Ishikawa (cell line): Measurements from ENCODE around the gene PPP3CB.

Experiments used
- CEBPB ChIP-seq: IDR thresholded peaks from 2 replicates; pipeline ENCODE4 v1.6.1; 2012
- CREB1 ChIP-seq: IDR thresholded peaks from 2 replicates; pipeline ENCODE4 v1.6.1; 2012; ENCODE audit warnings: low read depth
- EGR1 ChIP-seq: IDR thresholded peaks from 2 replicates; pipeline ENCODE4 v1.6.1; 2012
- EP300 ChIP-seq: IDR thresholded peaks from 2 replicates; pipeline ENCODE4 v1.6.1; 2012; ENCODE audit warnings: borderline replicate concordance
- FOXM1 ChIP-seq: IDR thresholded peaks from 2 replicates; pipeline ENCODE4 v1.6.1; 2012; ENCODE audit warnings: low read depth, borderline replicate concordance
- MAX ChIP-seq: IDR thresholded peaks from 2 replicates; pipeline ENCODE4 v1.6.1; 2012
- NFIC ChIP-seq: IDR thresholded peaks from 2 replicates; pipeline ENCODE4 v1.6.1; 2012
- RAD21 ChIP-seq: IDR thresholded peaks from 2 replicates; pipeline ENCODE4 v1.6.1; 2012; ENCODE audit warnings: low read depth
- TAF1 ChIP-seq: IDR thresholded peaks from 2 replicates; pipeline ENCODE4 v1.6.1; 2012; ENCODE audit warnings: low read depth, mild to moderate bottlenecking
- TCF12 ChIP-seq: IDR thresholded peaks from 2 replicates; pipeline ENCODE4 v1.6.1; 2012; ENCODE audit warnings: low read depth
- TEAD4 ChIP-seq: IDR thresholded peaks from 2 replicates; pipeline ENCODE4 v1.6.1; 2012
- USF1 ChIP-seq: IDR thresholded peaks from 2 replicates; pipeline ENCODE4 v1.6.1; 2012
- YY1 ChIP-seq: IDR thresholded peaks from 2 replicates; pipeline ENCODE4 v1.6.1; 2012; ENCODE audit warnings: low read depth
- ZBTB7A ChIP-seq: IDR thresholded peaks from 2 replicates; pipeline ENCODE4 v1.6.1; 2012; ENCODE audit warnings: low read depth
- TF ChIP-seq, protein P1 (sequence below): IDR thresholded peaks from 2 replicates; pipeline ENCODE4 v1.6.1; 2012; ENCODE audit warnings: low read depth, mild to moderate bottlenecking

PPP3CB gene

DNA sequence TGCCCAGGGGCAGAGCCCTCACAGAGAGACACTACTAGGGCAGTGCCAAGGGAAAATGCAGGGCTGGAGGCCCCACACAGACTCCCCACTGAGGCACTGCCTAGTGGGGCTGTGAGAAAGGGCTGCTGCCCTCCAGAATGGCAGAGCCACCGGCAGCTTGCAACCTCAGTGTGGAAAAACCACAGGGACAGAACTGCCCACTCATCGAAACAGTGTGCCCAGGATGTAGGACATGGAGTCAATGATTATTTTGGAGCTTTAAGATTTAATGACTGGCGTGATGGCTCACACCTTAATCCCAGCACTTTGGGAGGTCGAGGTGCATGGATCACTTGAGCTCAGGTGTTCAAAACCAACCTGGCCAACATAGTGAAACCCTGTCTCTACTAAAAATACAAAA, 34.9 kb downstream of the PPP3CB start:
- TF ChIP-seq TCF12, result no peak
- TF ChIP-seq EP300, result no peak
- TF ChIP-seq CEBPB, result no peak

GRCh38 chr10:73459683-73460314, 36.0 kb downstream of the PPP3CB start:
- no peak for TF ChIP-seq FOXM1
- no peak for TF ChIP-seq NFIC
- TF ChIP-seq TCF12, result no peak
- no peak for TF ChIP-seq MAX
- peak; percentile 19; the same call in 1 of the 2 replicates for TF ChIP-seq CEBPB

DNA sequence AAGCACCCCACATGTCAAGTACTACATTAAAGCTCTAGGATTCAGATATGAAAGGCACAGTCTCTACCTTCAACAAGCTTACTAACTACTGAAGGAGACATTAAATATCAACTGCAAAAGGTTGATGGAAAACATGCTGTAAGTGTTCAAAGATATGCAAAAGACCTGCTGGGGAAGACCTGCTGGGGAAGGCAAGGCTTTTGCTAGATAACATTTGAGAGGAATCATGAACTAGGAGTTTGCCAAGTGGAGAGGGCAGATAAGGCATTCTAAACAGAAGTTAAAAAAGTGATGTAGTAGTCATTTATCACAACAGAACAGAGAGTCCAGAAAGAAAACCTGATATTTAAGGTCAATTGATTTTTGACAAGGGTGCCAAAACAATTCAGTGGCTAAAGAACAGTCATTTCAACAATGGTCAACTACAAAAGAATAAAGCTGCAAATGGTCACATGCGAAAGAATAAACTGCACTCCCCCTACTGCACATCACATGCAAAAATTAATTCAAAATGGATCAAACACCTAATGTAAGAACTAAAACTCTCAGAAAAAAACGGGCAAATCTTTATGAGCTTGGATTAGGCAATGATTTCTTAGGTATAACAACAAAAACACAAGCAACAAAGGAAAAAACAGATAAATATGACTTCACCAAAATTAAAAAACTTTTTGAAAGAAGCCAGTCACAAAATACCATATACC, 39.5 kb downstream of the PPP3CB start:
- TF ChIP-seq CEBPB, result no peak
- TF ChIP-seq, protein P1, sequence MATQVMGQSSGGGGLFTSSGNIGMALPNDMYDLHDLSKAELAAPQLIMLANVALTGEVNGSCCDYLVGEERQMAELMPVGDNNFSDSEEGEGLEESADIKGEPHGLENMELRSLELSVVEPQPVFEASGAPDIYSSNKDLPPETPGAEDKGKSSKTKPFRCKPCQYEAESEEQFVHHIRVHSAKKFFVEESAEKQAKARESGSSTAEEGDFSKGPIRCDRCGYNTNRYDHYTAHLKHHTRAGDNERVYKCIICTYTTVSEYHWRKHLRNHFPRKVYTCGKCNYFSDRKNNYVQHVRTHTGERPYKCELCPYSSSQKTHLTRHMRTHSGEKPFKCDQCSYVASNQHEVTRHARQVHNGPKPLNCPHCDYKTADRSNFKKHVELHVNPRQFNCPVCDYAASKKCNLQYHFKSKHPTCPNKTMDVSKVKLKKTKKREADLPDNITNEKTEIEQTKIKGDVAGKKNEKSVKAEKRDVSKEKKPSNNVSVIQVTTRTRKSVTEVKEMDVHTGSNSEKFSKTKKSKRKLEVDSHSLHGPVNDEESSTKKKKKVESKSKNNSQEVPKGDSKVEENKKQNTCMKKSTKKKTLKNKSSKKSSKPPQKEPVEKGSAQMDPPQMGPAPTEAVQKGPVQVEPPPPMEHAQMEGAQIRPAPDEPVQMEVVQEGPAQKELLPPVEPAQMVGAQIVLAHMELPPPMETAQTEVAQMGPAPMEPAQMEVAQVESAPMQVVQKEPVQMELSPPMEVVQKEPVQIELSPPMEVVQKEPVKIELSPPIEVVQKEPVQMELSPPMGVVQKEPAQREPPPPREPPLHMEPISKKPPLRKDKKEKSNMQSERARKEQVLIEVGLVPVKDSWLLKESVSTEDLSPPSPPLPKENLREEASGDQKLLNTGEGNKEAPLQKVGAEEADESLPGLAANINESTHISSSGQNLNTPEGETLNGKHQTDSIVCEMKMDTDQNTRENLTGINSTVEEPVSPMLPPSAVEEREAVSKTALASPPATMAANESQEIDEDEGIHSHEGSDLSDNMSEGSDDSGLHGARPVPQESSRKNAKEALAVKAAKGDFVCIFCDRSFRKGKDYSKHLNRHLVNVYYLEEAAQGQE, result no peak

DNA sequence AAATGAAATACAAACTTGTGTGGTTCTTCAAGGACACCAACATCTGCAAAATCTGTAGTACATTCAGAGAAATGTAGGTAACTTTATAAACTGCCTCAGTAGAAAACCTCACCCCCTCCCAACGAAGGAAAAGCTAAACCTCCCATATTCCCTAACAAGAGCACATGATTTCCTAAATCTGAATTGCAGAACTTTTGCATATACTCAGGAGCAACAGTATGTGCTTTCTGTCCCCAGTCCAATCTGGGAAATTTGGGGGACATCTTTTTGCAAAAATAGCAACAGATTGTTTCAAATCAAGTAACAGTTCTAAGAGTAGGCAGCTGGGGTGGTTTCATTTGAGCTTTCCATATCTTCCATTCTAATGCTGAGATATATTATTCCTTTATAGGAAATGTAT, 46.7 kb downstream of the PPP3CB start:
- TF ChIP-seq MAX (no peak), FOXM1 (no peak), TEAD4 (no peak), TCF12 (no peak), USF1 (no peak), RAD21 (no peak), TAF1 (no peak), CREB1 (no peak), CEBPB (no peak), YY1 (no peak), EGR1 (no peak), EP300 (no peak), NFIC (no peak), ZBTB7A (no peak)
- TF ChIP-seq, protein P1, result no peak

DNA sequence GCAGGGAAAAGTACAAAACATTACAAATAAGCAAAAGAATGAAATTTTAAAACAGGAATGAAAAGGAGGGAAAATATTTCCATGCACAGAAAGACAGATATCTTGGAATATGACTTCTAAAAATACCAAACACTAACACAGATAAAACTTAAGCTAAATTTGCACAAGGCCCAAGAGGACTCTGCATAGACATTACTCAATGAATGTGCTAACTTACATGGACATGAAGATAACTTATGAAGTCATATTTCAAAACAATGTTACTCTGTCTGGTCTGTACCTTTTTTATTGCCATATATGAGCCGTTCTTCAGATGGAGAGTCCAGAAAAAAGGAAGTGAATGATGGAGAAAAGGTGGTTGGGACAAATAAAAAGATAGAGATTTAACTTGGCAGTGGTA, 47.4 kb downstream of the PPP3CB start:
- no peak for TF ChIP-seq CEBPB
- no peak for TF ChIP-seq MAX
- TF ChIP-seq, protein P1, result no peak
- no peak for TF ChIP-seq FOXM1
- TF ChIP-seq TCF12, result no peak
